ENCODE data around the gene GBE1.

Gene GBE1

DNA sequence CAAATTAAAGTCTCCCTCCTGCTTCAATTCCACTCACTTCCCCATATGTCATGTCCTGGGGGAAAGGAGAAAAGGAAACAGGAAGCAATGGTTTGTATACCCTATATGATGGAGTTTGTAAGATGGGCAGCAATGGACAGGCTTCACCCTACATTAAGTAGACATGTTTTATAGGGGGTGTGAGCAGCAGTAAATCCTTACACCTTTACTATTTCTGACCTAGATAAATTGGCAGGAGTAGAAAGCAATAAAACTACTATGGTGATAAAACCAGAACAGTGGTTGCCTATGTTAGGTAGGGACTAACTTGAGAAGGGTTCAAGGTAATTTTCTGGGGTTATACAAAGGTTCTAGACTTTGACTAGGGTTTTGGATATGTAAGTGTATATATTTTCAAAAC, 301.7 kb downstream of the GBE1 start:
- DNase-seq: no peak

DNA sequence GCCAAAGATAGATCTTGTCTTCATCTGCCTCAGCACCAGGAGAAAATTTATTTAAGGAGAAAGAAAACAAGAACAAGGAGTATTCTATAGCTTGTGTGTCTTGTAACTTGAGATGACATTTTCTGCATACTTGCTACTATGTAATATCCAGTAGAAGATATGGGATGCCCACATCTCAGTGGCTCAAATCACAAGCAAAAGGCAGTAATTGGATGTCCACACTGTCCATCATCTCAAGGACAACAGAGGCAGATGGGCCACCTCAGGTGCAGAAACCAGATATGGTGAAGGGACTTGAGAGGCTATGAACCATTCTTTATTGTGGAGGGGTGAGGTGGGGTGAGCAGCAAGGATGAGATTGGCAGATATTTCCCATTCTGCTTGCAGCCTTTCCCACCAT, 309.0 kb downstream of the GBE1 start:
- no peak for DNase-seq

DNA sequence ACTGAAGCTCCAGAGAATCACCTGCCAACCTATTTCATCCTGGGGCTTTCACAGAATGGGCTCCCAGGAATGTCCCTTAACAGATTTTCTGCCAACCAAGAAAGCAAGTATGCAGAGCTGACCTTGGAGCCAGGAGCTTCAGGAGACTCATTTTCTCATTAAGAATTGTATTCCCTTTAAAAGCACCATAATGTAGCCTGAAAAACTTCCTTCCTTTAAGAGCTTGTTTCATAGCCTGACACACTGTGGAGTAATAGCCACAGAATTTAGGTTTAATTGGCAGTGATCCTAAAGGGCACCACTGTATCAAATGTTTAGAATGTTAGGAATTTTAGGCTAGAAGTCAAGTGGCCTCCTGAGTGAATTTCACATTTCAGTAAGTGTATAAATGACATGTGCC, 309.8 kb downstream of the GBE1 start:
- DNase-seq: no peak

DNA sequence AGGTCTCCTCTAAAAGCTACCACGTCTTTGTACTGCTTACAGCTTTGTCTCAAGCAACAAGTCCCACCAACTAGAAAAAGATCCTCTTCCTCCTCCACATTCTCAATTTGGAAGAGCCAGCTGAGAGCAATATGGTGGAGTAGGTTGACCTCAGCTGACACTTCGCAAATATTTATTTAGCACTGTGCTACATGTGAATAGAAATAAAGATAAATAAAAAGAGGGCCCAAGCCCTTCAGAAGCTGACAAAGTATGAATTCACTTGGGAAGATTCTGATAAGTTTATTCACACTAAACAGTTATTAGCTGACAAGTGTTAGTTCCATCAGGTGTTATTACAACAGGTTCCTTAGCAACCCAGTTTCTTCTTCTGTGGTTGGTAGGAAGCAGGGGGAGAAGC, 310.3 kb downstream of the GBE1 start:
- no peak for DNase-seq

DNA sequence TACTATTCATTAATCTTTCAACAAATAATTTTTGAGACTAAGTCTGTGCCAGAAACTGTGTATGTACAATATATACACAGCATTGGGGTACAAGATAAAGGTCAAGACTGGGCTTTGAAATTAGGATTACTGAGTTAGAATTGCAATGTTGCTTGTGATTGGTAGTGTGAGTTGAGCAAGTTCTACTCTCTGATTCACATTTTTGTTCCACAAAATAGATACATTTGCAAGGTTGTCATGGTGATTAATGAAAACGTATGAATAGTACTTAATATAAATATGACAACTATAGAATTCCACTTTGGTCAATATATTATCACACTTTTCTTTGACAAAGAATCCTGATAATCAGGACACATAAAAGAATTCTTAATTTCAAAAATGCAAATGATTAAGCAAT, 314.6 kb downstream of the GBE1 start:
- DNase-seq: no peak

DNA sequence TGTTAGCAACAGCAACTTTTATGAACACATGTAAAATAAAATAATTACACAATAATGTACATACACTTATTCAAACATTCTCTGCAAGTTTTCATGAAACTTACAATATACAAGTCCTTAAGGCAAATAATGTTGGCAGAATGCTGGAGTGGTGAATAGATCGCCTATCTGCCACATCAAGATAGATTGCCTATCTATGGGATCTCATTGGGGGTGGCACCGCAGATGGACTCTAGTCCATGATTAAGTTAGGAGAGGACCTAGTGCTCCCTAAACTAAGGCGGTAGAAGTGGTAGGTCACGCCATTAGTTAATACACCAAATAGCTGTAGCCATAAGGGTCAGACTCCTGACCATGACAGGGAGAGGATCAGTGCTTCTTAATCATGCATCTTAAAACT, 315.7 kb downstream of the GBE1 start:
- no peak for DNase-seq

DNA sequence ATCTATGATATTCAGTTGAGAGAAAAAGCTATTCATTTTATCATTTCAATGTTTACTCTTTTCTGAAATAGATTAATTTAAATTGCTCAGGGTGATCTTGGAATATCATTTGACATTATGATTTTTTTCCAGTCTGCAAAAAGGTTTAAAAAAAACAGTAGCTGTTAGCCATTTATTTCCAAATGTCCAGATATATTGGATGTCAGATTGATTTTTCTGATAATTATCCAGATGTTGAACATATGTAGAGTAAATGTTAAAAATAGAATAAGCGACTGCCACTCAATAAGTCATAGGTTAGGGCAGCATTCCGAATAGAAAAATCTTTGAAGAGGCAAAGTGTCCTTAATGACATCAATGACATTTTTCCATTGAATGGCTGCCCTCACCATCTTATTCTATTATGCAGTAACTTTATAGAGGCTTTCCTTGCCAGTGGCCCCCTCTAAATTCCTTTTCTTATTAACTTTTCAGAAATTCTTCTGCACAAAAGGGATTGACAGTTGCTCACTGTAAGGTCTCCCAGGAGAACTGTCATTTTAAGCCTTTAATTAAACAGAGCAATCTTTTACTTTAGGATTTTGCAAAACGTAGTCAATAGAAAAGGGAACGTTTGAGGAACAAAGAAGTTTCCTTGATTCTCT, 316.5 kb downstream of the GBE1 start:
- no peak for DNase-seq

DNA sequence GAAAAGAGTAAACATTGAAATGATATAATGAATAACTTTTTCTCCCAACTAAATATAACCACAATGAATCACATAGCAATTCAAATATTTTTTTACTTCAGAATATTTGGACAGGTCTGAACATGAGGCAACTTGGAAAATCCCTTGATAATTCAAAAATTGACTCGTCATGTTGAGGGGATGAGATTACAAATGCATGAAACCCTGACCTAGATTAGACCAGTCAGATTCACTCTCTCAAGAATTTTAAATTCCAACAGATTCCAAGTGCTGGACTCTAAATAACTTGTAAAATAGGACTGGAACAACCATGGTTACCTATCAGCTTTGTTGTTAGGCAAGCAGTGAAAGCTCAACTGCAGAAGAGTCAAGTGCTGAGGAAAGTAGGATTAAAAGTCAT, 317.5 kb downstream of the GBE1 start:
- no peak for DNase-seq

DNA sequence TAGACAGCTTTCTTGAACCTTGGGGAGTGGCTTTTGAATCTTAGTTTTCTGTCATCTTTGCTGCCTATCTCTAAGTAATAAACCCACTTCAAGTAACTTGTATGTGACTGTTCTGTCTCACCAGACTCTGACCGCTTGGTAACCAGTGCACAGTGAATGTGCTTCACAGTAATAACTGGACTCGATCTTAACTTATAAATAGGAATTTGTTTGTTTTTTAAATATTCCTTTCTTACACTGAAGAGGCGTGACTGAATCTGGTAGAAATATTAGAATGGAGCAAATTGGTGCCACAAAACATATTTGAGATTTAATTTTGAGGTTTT, 318.0 kb downstream of the GBE1 start:
- DNase-seq: no peak

DNA sequence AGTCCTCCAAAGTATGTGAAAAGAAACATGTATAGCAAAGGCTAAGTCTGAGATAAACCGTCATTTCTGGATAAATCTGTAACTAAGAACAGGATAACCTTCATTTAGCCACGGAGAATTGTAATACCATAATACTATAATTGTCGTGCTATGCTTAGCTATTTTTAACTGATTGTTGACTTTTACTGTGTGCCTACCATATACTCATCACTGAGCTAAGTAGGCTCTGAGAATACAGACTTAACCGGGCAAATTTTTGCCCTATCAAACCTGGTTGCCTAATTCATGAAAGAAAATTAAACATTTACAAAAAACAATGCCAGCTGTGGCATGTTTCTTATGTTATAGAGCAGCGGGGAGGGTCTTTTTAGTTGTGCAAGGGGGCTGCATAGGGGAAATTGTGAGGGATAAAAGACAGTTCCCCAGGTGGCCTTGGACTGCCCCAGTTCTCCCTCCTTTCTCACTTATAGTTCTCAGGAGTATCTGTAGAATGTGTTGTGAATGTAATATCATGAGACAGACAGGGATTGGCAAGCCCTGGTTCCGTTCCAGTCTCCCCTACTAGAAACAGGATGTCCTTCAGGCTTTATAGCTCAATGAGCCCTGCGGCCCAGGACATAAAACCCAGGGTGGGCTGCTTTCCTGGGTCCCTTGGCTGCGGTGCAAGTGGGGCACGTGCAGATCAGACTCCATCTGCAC, 318.5 kb downstream of the GBE1 start:
- DNase-seq: no peak

DNA sequence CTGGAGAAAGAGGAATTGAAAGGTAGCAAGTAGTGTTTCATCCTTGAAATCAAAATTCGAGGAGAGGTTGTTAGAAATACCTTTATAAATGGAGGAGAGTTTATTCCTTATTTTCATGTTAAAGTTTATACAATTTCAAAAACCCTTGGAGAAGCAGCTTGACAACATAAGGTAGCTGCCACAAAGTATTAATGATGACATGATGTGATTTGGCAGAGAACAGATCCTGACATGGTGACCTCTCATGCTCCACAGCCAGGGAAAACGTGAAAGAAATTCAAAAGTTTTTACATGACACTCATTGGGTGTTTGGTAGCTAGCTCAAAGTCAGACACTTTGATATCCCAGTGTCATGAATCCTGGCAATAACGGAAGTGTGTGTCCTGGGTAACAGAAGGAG, 320.8 kb downstream of the GBE1 start:
- DNase-seq: no peak
